Mesothelial cell of epicardium (in vitro differentiated cells): ENCODE data around the gene SFT2D1. TPM values are rescaled to one million over a fixed set of nuclear protein-coding genes. Genes with fewer than 3 reads are reported as not detected.

Experiments used
- DNase-seq, 2 experiments: peaks; one replicate each; pipeline ENCODE4 v3.0.0; 2021; ENCODE audit warnings: low spot score in 2 of 2; ENCODE audit not compliant: unreplicated experiment in 2 of 2
- H3K27ac Mint-ChIP-seq: 2 replicates; pipeline ENCODE4 v1.8.0; 2021; ENCODE audit warnings: mixed read lengths
- H3K27me3 Mint-ChIP-seq: 2 replicates; pipeline ENCODE4 v1.8.0; 2021; ENCODE audit warnings: low read depth, mixed read lengths
- H3K36me3 Mint-ChIP-seq: 2 replicates; pipeline ENCODE4 v1.8.0; 2021; ENCODE audit warnings: mixed read lengths
- H3K4me1 Mint-ChIP-seq: 2 replicates; pipeline ENCODE4 v1.8.0; 2021; ENCODE audit warnings: mixed read lengths
- H3K4me3 Mint-ChIP-seq: 2 replicates; pipeline ENCODE4 v1.8.0; 2021; ENCODE audit warnings: mild to moderate bottlenecking, moderate library complexity, mixed read lengths
- H3K9me3 Mint-ChIP-seq: 2 replicates; pipeline ENCODE4 v1.8.0; 2021; ENCODE audit warnings: mixed read lengths
- CTCF ChIP-seq: fragments of 200-600 bp; sonication (generic); IDR thresholded peaks from one replicate; pipeline ENCODE4 v1.5.0; 2021; ENCODE audit warnings: antibody characterized with exemption; ENCODE audit not compliant: unreplicated experiment
- total RNA-seq: library from RNA; stranded (reverse); gene quantifications from 3 replicates; pipeline ENCODE4 v1.2.1, GENCODE V29; 2021

The SFT2D1 gene
- total RNA-seq, 1 donor from 2014 or later = 26.8 TPM

GRCh38 chr6:166325383-166326042, 16.8 kb downstream of the SFT2D1 start:
- no peaks in the 10 kb centered on the region for H3K27me3 Mint-ChIP-seq
- TF ChIP-seq CTCF = no peak

GRCh38 chr6:166323395-166323794, 18.9 kb downstream of the SFT2D1 start:
- no peak for TF ChIP-seq CTCF
- Mint-ChIP-seq H3K27me3 (no peaks in the 10 kb centered on the region), H3K9me3 (no peaks in the 10 kb centered on the region), H3K36me3 (peaks cover 13% of the 10 kb centered on the region), H3K4me3 (no peak overlapping the region), H3K27ac (no peak overlapping the region), H3K4me1 (no peaks in the 10 kb centered on the region)
- no peak for DNase-seq

More at GRCh38 chr6:166325383-166326042, 16.8 kb downstream of the SFT2D1 start:
- Mint-ChIP-seq H3K9me3 (no peaks in the 10 kb centered on the region), H3K4me3 (no peak overlapping the region), H3K36me3 (peaks cover 18% of the 10 kb centered on the region), H3K27ac (no peak overlapping the region), H3K4me1 (peaks cover under 1% of the 10 kb centered on the region)
- no peak for DNase-seq

GRCh38 chr6:166318649-166319600, 23.4 kb downstream of the SFT2D1 start:
- no peak for DNase-seq
- no peak overlapping the region for H3K4me3 Mint-ChIP-seq
- no peak overlapping the region for H3K27ac Mint-ChIP-seq
- no peaks in the 10 kb centered on the region for H3K9me3 Mint-ChIP-seq
- no peaks in the 10 kb centered on the region for H3K27me3 Mint-ChIP-seq
- no peak for TF ChIP-seq CTCF
- H3K4me1 Mint-ChIP-seq = no peaks in the 10 kb centered on the region
- H3K36me3 Mint-ChIP-seq = peaks cover 6% of the 10 kb centered on the region

- H3K4me1 Mint-ChIP-seq = no peaks in the 10 kb centered on the region
- H3K4me3 Mint-ChIP-seq = no peak overlapping the region
- no peaks in the 10 kb centered on the region for H3K9me3 Mint-ChIP-seq
- no peak for DNase-seq
- peaks cover 1% of the 10 kb centered on the region for H3K36me3 Mint-ChIP-seq
- H3K27me3 Mint-ChIP-seq = peaks cover under 1% of the 10 kb centered on the region
- no peak overlapping the region for H3K27ac Mint-ChIP-seq
- TF ChIP-seq CTCF = no peak
These were observed 24.1 kb downstream of the SFT2D1 start for GRCh38 chr6:166318227-166318626.

GRCh38 chr6:166317261-166318212, 24.8 kb downstream of the SFT2D1 start:
- Mint-ChIP-seq H3K4me1 (no peaks in the 10 kb centered on the region), H3K4me3 (no peak overlapping the region), H3K9me3 (no peaks in the 10 kb centered on the region), H3K27ac (no peak overlapping the region), H3K36me3 (no peaks in the 10 kb centered on the region), H3K27me3 (peaks cover 4% of the 10 kb centered on the region)
- TF ChIP-seq CTCF = no peak
- no peak for DNase-seq
